GM18519 (cell line): ENCODE measurements around the gene F3.

Experiments
- ATAC-seq: cut with Tn5 transposase; IDR thresholded peaks from one replicate; pipeline ENCODE4 v1.9.1; 2021; ENCODE audit warnings: mild to moderate bottlenecking, moderate library complexity; ENCODE audit not compliant: unreplicated experiment, low FRiP score

The F3 gene

DNA sequence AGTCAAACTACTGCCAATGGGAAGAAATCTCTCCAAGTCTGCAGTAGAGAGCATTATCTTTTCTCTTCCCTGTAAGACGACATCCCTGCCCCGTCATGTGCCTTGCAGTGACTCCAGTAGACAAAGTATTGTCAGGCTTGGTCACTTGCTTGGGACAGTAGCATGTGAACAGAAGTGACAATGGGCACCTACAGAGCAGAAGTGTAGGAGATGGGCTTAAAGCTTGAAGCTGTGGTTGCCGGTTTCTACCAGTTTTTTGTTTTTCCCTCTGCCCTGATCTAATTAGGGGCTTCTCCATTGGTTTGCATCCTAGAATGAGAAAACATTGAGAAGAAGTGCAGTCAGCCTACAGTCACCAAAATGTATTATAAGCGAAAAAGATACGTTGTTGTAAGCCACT lies 12.7 kb downstream of the F3 start:
- no peak for ATAC-seq

DNA sequence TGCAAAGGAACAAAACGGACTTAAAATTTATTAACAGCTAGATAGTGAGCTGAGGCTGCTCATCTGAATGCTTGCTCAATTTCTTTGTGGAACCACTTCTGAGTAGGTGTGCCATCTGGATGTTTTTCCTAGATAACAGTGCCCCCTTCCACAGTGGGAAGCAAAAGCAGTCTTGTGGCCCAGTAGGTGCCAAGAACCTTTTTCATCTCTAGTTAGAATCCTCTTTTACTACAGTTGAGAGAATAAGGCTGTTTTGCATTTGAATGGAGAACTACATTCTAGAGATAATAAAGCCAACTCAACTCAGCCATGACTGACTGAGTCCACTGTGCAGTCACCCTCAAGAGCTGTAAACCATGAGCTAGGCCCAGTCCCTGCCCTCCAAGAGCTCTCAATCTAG lies 13.3 kb downstream of the F3 start:
- ATAC-seq = no peak

DNA sequence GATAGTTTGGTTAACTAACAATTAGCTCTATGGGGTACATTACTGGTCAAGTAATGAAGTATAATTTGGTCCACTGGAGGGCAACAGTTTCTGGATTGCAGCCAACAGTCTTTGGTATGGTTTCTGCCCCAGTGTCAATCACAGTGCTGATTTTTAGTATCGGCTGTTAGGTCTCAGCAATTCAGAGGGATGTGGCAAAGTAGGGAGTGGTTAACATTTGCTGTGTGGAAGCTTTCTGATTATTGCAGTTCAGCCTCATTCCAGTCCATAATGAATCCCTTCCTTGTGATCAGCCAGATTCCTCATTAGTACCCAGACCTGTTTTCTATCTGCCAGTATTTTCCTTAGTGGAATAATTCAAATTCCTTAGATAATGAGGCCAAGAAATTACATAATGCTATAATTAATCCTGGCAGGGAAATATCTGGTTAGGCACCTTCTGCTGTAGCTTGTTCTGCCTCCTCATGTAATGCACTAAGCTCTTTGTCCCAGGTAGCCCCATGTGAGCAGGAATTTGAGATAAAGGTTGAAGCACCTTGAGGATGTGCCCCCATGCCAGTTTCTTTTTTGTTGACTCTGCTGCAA lies 14.0 kb downstream of the F3 start:
- no peak for ATAC-seq

DNA sequence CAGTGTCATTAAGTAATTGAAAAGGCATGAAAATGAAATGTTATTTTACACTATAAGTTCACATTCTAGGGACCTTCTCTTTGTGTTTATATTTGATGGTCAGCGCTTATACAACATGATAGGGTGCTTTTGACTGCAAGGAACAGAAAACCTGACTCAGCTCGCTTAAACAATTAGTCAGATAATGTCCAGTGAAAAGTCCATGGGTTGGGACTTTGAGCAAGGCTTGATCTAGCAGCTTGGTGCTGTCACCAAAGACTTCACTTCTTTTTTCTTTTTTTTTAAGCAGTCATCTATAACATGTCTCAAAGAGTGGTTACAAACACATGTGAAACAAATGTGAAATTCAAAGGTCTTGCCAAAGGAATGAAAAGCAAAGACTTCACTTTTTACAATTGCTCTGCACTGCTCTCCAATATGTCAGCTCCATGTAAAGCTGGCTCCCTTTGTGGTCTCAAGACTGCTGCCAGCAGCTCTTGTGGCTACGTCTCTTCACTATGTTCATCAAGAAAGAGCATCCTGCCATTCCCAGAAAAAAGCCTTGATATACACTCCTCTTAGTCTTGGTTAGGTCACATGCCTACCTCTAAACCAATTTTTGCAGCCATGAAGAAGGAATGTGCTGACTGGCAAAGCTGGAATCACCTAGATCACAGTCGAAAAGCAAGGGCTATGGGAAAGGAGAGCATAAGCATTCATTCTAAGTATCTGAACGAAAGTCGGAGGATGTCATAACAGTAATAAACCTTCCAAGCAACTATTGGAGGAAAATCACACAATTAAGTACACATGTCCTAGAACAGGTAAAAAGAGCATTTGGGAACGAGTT lies 15.2 kb downstream of the F3 start:
- no peak for ATAC-seq

DNA sequence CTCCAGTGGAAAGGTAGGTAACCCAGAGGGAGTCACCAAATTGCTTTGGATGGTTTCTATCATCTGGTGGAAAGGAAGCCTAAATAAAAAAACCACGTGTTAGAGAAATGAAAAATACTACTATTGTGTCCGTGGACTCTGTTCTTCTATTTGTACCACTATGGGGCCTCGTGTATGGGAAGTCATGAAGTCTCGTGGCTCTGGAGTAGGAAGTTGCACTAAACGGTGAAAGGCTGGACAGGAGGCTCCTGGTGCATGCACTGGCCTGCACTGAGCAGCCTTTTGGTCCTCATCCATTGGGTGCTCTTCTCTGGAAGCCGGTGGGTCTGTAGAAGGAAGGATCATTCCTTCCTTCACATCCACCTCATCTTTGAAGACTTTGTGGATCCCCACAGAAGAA lies 17.0 kb downstream of the F3 start:
- ATAC-seq = no peak

DNA sequence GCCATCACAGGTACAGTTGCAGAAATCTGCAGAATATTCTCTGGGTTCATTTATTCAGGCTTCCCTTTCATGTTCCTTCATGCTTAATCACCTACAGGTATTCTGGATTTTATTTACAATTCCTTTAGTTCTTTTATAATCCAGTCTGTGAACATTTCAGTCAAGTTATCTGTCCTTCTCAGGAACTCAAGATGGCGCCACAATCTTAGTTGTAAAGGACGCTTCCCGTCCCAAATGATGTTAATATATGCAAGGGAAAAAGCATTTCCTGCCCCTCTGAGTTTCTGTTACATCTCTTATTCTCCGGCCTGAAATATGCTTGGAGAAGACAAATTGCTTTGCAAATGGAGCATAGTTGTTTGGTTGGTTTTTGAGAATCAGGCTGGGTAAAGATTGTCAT lies 19.3 kb downstream of the F3 start:
- no peak for ATAC-seq

DNA sequence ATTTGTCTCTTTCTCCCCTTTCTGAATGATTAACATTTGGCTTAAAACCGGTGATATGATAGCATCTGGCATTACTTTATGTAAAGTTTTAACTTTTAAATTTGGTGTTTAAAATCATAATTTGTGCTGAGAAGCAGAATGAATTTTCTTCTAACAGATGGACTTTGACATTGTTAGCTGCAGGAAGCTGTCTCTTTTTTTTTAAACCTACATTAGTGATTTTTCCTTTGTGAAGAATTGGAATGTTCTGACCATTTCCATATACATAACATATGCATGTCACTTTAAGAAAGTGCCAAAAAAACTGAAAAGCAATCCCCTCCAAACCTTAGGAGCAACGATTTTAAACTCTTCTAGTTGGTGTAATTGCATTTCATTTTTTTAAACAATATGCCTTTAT lies 22.2 kb downstream of the F3 start:
- ATAC-seq = no peak

DNA sequence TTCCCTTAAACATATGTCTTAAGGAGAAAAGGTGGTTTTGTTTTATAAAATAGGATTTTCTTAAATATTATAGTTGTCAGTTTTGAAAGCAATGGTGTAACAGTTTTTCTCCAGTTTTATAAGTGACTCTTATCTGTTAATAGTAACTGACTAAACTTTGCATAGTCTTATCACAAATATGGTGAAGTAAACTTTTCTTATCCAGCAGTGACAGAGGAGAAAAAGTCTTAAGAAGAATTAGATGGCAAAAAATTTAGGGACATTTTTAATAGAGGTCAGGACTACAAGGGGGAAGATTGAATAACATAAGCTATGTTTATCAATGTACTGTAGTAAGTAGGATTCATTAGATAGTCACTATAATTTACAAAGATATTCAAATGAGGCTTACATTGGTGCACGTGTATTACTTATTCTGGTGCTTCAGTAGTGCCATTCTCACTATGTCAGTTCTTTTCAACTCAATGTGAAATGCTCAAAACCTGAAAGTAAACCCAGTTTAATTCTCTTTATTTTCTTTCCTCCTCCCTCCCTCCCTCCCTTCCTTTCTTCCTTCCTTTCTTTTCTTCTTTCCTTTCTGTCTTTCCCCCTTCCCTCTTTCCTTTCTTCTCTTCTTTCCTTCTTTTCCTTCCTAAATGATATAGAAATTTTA lies 26.1 kb downstream of the F3 start:
- no peak for ATAC-seq

DNA sequence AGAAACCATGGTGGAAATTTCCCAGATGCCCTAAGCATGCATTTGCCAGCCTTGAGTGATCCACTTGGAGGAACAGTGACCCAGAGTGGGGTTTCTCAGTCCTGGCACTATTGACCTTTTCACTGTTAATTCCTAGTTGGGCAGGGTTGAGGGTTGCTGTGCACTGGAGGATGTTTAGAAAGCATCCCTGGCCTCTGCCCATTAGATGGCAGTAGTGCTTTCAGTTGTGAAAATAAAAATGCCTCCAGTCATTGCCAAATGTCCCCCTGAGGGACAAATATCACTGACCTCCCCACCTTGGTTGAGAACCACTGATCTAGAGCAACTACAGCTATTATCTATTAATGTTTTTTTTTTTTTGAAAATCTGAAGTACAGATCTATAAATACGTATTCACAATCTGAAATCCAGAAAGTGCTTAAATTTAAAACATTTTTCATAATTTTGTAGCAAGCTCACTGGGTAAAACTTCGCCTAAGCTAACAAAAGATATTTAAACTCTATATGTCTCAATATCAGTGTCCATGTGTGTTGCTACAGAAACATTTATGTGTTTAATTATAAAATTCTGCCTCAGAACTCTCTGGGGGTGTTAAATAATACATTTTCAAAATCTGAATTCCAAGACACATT lies 27.3 kb downstream of the F3 start:
- ATAC-seq = no peak

DNA sequence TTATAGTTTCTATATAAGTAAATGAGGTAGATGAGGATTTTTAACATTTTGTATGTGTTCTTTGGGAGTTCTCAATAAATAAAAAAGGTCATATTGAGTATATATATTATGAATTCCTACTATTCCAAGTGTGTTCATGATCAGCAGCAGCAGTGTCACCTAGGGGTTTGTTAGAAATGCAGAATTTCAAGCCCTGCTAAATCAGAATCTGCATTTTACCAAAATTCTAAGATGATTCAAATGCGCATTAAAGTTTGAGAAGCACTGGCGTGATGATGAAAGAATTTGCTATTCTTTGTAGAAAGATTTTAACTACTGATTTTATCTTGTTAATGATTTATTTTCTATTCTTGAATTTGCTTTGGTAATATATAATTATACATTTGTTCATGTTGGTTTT lies 28.7 kb downstream of the F3 start:
- no peak for ATAC-seq

DNA sequence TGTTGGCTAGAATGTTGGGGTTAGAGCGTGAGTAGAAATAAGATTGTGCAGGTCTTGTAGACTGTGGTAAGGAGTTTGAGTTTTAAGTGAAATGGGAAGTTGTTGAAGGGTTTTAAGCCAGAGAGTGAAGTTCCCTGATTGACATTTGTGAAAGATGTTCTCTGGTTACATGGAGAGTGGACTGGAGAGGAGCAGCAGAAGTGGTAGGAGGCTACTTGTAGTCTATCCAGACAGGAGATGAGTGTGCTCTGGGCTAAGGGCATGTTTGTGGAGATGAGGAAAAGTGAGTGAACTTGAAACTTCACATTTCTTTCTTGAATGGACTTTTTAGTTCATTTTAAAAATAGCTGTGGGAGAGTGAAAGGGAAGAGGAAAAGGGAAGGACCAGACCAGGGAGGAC lies 37.0 kb downstream of the F3 start:
- no peak for ATAC-seq

DNA sequence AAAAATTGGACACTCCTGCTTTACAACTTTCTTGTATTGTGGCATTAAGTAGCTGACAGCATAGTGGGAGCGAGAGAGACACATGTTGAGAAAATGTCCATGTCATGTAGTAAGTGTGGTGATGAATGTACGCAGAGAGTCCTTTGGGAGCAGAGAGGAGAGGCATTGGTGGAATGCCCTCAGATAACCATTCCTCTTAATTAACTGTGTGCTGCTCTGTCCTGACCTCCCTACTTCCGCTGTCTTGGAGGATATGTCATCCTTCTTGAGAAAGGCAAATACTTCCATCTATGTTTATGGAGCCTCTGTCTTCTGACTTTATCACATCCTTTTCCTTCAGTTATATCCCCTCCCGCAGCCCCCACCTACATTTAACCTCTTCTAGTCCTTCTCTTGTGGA lies 38.4 kb downstream of the F3 start:
- ATAC-seq = no peak

DNA sequence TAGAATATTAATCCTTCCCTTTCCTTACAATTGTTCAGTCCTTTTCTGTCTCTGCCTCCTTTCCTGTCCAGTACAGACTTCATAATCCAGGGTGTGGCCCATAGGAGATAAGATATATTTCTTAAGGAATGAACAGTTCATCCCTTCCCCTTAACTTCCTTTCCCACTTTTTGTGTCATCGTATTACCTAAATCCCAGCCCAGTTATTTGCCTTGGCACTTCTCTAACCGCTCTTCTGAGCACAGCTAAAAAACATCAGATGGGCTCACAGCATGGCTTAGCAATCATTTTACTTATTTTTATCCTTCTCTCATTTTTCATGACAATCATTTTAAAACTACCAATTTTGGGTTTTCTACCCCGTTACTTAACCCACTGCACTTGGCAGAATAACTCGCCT lies 39.6 kb downstream of the F3 start:
- ATAC-seq = no peak

DNA sequence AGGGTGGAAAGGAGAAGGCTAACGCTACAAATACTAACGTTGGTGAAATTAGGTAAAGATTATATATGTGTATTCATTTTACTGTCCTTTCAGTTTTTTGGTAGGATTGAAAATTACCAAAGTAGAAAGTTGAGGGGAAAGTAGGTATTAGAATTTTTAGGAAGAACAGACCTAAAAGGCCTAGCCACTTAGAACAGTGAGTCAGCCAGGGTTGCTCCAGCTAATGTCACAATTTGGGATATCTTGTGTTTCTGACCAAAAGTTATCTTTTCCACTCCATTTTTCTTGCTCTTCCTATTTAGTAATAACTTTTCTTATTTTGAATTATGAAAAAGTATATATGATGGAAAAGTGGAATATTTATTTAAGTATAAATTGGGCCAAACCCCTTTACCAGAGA lies 40.1 kb downstream of the F3 start:
- ATAC-seq = no peak

DNA sequence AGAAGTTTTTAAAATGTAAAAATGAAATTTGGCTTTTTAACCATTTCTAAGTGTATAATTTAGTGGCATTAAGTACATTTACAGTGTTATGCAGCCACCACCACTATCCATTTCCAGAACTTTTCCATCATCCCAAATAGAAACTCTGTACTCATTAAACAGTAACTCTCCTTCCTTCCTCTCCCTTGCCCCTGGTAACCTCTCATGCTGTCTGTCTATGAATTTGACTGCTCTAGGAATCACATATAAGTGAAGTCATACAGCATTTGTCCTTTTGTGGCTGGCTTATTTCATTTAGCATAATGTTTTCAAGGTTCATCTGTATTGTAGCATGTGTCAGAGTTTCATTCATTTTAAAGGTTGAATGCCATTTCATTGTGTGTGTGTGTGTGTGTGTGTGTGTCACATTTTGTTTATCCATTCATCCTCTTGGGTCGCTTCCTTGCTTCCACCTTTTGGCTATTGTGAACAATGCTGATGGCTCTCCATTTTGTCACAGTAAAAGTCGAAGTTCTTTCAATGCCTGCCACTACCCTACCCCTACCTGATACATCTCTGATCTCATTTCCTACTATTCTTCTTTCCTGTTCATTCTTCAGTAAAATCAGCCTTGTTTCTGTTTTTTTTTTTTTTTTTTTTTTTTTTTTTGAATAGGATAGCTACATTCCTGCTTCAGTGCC lies 45.3 kb downstream of the F3 start:
- ATAC-seq = no peak

DNA sequence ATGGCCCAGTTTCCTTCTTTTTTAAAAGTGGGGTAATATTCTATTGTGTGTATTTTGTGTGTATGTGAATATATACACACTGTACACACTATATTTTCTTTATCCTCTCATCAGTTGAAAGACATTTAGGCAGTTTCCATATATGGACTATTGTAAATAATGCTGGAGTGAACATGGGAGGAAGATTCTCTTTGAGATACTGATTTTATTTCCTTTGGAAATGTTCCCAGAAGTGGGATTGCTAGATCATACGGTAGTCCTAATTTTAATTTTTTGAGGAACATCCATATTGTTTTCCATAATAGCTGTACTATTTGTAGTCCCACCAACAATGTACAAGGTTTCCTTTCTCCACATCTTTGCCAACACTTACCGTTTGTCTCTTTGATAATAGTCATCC lies 51.0 kb downstream of the F3 start:
- ATAC-seq = no peak

DNA sequence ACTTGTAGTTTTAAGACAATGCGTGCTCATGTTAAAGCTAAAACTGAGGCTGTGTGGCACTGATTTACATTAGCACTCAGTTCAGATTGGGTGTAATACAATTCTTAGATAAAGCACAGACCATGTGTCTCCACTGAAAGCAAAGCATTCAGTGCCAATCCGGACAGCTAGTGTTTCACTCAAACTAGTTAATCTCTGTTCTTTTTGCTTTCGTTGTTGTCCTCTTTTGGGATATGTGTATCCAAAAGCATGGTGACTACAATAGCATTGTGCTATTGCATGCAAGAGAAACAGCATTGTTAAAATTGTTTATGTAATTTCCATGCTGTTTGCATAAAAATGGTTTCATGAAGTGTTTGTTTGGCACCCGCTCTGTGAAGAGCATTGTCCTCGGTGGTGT lies 54.6 kb downstream of the F3 start:
- no peak for ATAC-seq

DNA sequence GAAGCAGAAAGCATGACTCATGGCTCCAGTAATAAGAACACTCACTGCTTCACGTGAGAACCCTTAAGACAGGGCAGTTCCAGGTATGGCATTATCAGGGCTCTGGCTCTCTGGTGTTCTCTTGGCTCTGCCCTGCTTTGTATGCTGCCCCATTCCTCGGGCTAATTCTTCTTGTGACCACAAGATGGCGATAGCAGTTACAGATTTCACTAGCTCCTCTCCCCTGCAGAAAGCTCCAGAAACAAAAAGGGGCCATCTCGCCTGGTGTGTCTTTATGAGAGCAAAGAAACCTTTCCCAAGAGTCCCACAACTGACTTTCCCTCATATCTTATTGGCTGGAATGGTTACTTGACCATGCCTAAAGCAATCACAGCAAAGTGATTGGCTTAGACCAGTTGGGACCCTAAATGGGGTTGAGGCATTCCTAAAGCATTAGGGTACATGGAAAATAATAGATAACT lies 60.1 kb downstream of the F3 start:
- peak; percentile 90 for ATAC-seq

DNA sequence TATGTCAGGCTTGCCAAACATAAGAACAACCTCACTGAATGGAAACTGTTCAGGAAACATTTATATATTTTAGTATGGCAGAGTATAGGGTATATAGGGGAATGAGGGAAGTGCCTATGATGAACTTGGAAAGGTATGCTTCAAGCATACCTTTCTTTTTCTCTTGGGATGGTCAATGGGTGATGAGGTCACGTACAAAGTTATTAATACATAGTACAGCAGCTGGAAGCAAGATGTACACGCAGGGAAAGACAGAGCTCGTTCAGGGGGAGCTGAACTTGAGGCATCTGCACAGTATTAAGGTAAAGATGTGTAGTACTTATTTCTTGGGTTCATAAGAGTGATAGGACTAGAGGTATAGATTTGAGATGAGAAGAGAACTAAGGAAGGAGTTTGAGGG lies 61.9 kb downstream of the F3 start:
- no peak for ATAC-seq
